H1 (cell line): Measurements from ENCODE around the gene ARHGAP15. TPM values are rescaled to one million over a fixed set of nuclear protein-coding genes. Genes with fewer than 3 reads are reported as not detected.

ENCODE experiments used
- CTCF ChIA-PET: fragments of 300-600 bp; sonication (Branson Sonifier 250); formaldehyde crosslinking; loops from one replicate; lab custom pipeline; 2021; ENCODE audit not compliant: partially characterized antibody; lab: Charles Lee
- POLR2A ChIA-PET: fragments of 300-600 bp; sonication (Branson Sonifier 250); formaldehyde crosslinking; loops from one replicate; lab custom pipeline; 2021; ENCODE audit warnings: inconsistent platforms; ENCODE audit not compliant: partially characterized antibody; lab: Charles Lee
- DNase-seq, 2 experiments: peaks; one replicate each; pipeline versions ENCODE4 v3.0.0 to v3.0.0-alpha.2; 2010 to 2022; ENCODE audit warnings: low spot score in 2 of 2, low read depth in 1 of 2, mixed read lengths in 1 of 2
- FAIRE-seq: peaks from 2 replicates; lab custom pipeline; 2011; peaks lifted over from hg19 to GRCh38; lab: Jason Lieb, UNC
- H2AFZ ChIP-seq: 2 replicates; pipeline ENCODE4 v1.8.1; 2012; ENCODE audit warnings: low read length, inconsistent platforms
- H2AK5ac ChIP-seq: 2 replicates; pipeline ENCODE4 v1.6.1; 2013; ENCODE audit warnings: low read depth, low read length
- H2BK120ac ChIP-seq: replicated peaks from 2 replicates; pipeline ENCODE3; 2013; ENCODE audit warnings: low read depth, low read length, inconsistent platforms
- H2BK12ac ChIP-seq: 2 replicates; pipeline ENCODE4 v1.6.1; 2013; ENCODE audit warnings: low read depth, low read length
- H2BK15ac ChIP-seq: 2 replicates; pipeline ENCODE4 v1.6.1; 2013; ENCODE audit warnings: low read length
- H2BK20ac ChIP-seq: 2 replicates; pipeline ENCODE4 v1.6.1; 2013; ENCODE audit warnings: low read length
- H2BK5ac ChIP-seq: 2 replicates; pipeline ENCODE4 v1.6.1; 2013; ENCODE audit warnings: low read depth, low read length
- H3K14ac ChIP-seq: 2 replicates; pipeline ENCODE4 v1.6.1; 2013; ENCODE audit warnings: inconsistent platforms; ENCODE audit not compliant: insufficient read length
- H3K18ac ChIP-seq: 2 replicates; pipeline ENCODE4 v1.6.1; 2013; ENCODE audit warnings: low read length; ENCODE audit errors: extremely low read depth
- H3K23ac ChIP-seq: 2 replicates; pipeline ENCODE4 v1.6.1; 2013; ENCODE audit warnings: inconsistent platforms; ENCODE audit not compliant: insufficient read length
- H3K23me2 ChIP-seq: 2 replicates; pipeline ENCODE4 v1.6.1; 2013; ENCODE audit warnings: low read depth, low read length
- H3K27ac ChIP-seq: 2 replicates; pipeline ENCODE4 v1.6.1; 2011; ENCODE audit warnings: low read depth, low read length, inconsistent platforms
- H3K27me3 ChIP-seq, 4 experiments: replicated peaks in 1 of 4; 1 replicate in 1 of 4; 2 replicates in 3 of 4; pipeline versions ENCODE4 v1.6.1 to v1.8.1; 2011 to 2013; ENCODE audit warnings: low read length in 3 of 4, mild to moderate bottlenecking in 3 of 4, inconsistent platforms in 2 of 4, mixed read lengths in 2 of 4, moderate library complexity in 1 of 4; ENCODE audit not compliant: control insufficient read depth in 3 of 4, insufficient read depth in 3 of 4; ENCODE audit errors: extremely low read depth in 1 of 4
- H3K36me3 ChIP-seq, 4 experiments: 2 replicates each; pipeline versions ENCODE4 v1.6.1 to v1.8.1; 2011 to 2013; ENCODE audit warnings: mild to moderate bottlenecking in 4 of 4, low read length in 3 of 4, moderate library complexity in 2 of 4, control low read depth in 1 of 4, inconsistent platforms in 1 of 4; ENCODE audit not compliant: insufficient read depth in 4 of 4, control insufficient read depth in 2 of 4
- H3K4ac ChIP-seq: replicated peaks from 2 replicates; pipeline ENCODE3; 2013; ENCODE audit warnings: low read length, low read depth, mixed read lengths, inconsistent platforms; ENCODE audit not compliant: insufficient read length
- H3K4me1 ChIP-seq, 4 experiments: replicated peaks in 1 of 4; 1 replicate in 1 of 4; 2 replicates in 3 of 4; pipeline versions ENCODE4 v1.6.1 to v1.8.1; 2011 to 2013; ENCODE audit warnings: low read length in 3 of 4, inconsistent platforms in 2 of 4, mixed read lengths in 1 of 4; ENCODE audit not compliant: insufficient read depth in 4 of 4, control insufficient read depth in 3 of 4
- H3K4me2 ChIP-seq, 2 experiments: 2 replicates each; pipeline versions ENCODE4 v1.6.1 to v1.8.1; 2011 to 2013; ENCODE audit warnings: low read depth in 2 of 2, low read length in 2 of 2, control low read depth in 1 of 2, inconsistent platforms in 1 of 2, mild to moderate bottlenecking in 1 of 2; ENCODE audit not compliant: insufficient read depth in 1 of 2
- H3K4me3 ChIP-seq, 4 experiments: fragments of 200-600, 300-600 bp in 1 of 4; sonication (generic), shearing (Covaris generic), sonication (Bioruptor Twin) in 1 of 4; 2 replicates each; pipeline versions ENCODE4 v1.5.1 to v1.8.1; 2011 to 2016; ENCODE audit warnings: low read length in 4 of 4, low read depth in 3 of 4, control low read depth in 2 of 4, inconsistent platforms in 2 of 4, mild to moderate bottlenecking in 2 of 4, mixed read lengths in 1 of 4, moderate library complexity in 1 of 4; ENCODE audit not compliant: insufficient read depth in 2 of 4; ENCODE audit errors: extremely low read depth in 1 of 4
- H3K56ac ChIP-seq: replicated peaks from 2 replicates; pipeline ENCODE3; 2013; ENCODE audit warnings: low read depth, mild to moderate bottlenecking, mixed read lengths, low read length, inconsistent platforms; ENCODE audit not compliant: insufficient read length
- H3K79me1 ChIP-seq: 2 replicates; pipeline ENCODE4 v1.6.1; 2013; ENCODE audit warnings: low read depth, low read length, control low read depth
- H3K79me2 ChIP-seq, 2 experiments: 2 replicates each; pipeline versions ENCODE4 v1.6.1 to v1.8.1; 2012 to 2013; ENCODE audit warnings: low read length in 2 of 2, mild to moderate bottlenecking in 2 of 2, inconsistent platforms in 1 of 2; ENCODE audit not compliant: insufficient read depth in 2 of 2, control insufficient read depth in 1 of 2
- H3K9ac ChIP-seq, 4 experiments: replicated peaks in 1 of 4; 1 replicate in 1 of 4; 2 replicates in 3 of 4; pipeline versions ENCODE4 v1.6.1 to v1.8.1; 2011 to 2013; ENCODE audit warnings: low read depth in 3 of 4, low read length in 3 of 4, control low read depth in 2 of 4, mild to moderate bottlenecking in 2 of 4, moderate library complexity in 2 of 4, inconsistent platforms in 1 of 4; ENCODE audit errors: extremely low read depth in 1 of 4
- H3K9me3 ChIP-seq, 2 experiments: 2 replicates each; pipeline versions ENCODE4 v1.6.1 to v1.8.1; 2012 to 2013; ENCODE audit warnings: mild to moderate bottlenecking in 2 of 2, moderate library complexity in 2 of 2, control low read depth in 1 of 2, inconsistent platforms in 1 of 2, low read depth in 1 of 2, low read length in 1 of 2, mixed read lengths in 1 of 2; ENCODE audit not compliant: insufficient read depth in 2 of 2
- H4K20me1 ChIP-seq, 2 experiments: replicated peaks in 1 of 2; 2 replicates each; pipeline versions ENCODE3 to v1.8.1; 2011 to 2013; ENCODE audit warnings: inconsistent platforms in 2 of 2, low read length in 2 of 2, mild to moderate bottlenecking in 1 of 2; ENCODE audit not compliant: insufficient read depth in 2 of 2, control insufficient read depth in 1 of 2
- H4K5ac ChIP-seq: 2 replicates; pipeline ENCODE4 v1.6.1; 2013; ENCODE audit warnings: low read length, low read depth, mixed read lengths, inconsistent platforms; ENCODE audit not compliant: insufficient read length
- H4K8ac ChIP-seq: 2 replicates; pipeline ENCODE4 v1.8.0; 2013; ENCODE audit warnings: mild to moderate bottlenecking, moderate library complexity, low read length, inconsistent platforms; ENCODE audit not compliant: insufficient read depth; ENCODE audit errors: extremely low read depth
- H4K91ac ChIP-seq: replicated peaks from 2 replicates; pipeline ENCODE3; 2013; ENCODE audit warnings: low read length, mixed read lengths, inconsistent platforms; ENCODE audit not compliant: insufficient read length
- ASH2L ChIP-seq: fragments of 200-600, 300-600 bp; sonication (generic); IDR thresholded peaks from one replicate; pipeline ENCODE4 v1.7.1; 2017; ENCODE audit warnings: low read length
- CBX8 ChIP-seq: fragments of 300-800, 300-1000 bp; sonication (generic); IDR thresholded peaks from 2 replicates; pipeline ENCODE4 v1.7.1; 2016; ENCODE audit warnings: low read depth, low read length, borderline replicate concordance
- JUN ChIP-seq: IDR thresholded peaks from 2 replicates; pipeline ENCODE4 v1.6.1; 2011; ENCODE audit warnings: low read depth, mild to moderate bottlenecking, improper control_type of control experiment, low read length
- MAFK ChIP-seq: IDR thresholded peaks from 2 replicates; pipeline ENCODE4 v1.6.1; 2012; ENCODE audit warnings: low read depth, mild to moderate bottlenecking, improper control_type of control experiment, low read length
- NANOG ChIP-seq: IDR thresholded peaks from 2 replicates; pipeline ENCODE4 v1.6.1; 2011; ENCODE audit warnings: low read length, low read depth, mild to moderate bottlenecking, inconsistent platforms; ENCODE audit not compliant: insufficient read depth, poor library complexity, severe bottlenecking
- PHF8 ChIP-seq: fragments of 200-600 bp; sonication (generic); conservative IDR thresholded peaks from 2 replicates; pipeline ENCODE4 v1.7.1; 2012; ENCODE audit warnings: low read depth, mild to moderate bottlenecking, inconsistent platforms, low read length, moderate library complexity
- RFX5 ChIP-seq: IDR thresholded peaks from 2 replicates; pipeline ENCODE4 v1.6.1; 2011; ENCODE audit warnings: low read depth, low read length, improper control_type of control experiment, borderline replicate concordance
- RNF2 ChIP-seq: fragments of 200-900, 300-1000 bp; sonication (generic); IDR thresholded peaks from 2 replicates; pipeline ENCODE4 v1.7.1; 2016; ENCODE audit warnings: borderline replicate concordance, low read depth, mild to moderate bottlenecking, antibody characterized with exemption, low read length; ENCODE audit not compliant: poor library complexity, severe bottlenecking; ENCODE audit errors: missing control alignments
- RXRA ChIP-seq: IDR thresholded peaks from 2 replicates; pipeline ENCODE4 v1.6.1; 2011; ENCODE audit warnings: low read depth, mild to moderate bottlenecking, low read length, moderate library complexity; ENCODE audit not compliant: insufficient read depth
- SIX5 ChIP-seq: IDR thresholded peaks from 2 replicates; pipeline ENCODE4 v1.6.1; 2011; ENCODE audit warnings: mild to moderate bottlenecking, low read depth, low read length
- SUZ12 ChIP-seq: fragments of 200-600 bp; sonication (generic); IDR thresholded peaks from 2 replicates; pipeline ENCODE4 v1.6.1; 2012; ENCODE audit warnings: mild to moderate bottlenecking, inconsistent platforms, low read length, moderate library complexity, mixed read lengths
- TEAD4 ChIP-seq: IDR thresholded peaks from 2 replicates; pipeline ENCODE4 v1.6.1; 2012; ENCODE audit warnings: low read depth, low read length, inconsistent platforms, mixed read lengths
- YY1 ChIP-seq: IDR thresholded peaks from 2 replicates; pipeline ENCODE4 v1.6.1; 2011; ENCODE audit warnings: low read depth, mild to moderate bottlenecking, low read length
- ZNF274 ChIP-seq: IDR thresholded peaks from 2 replicates; pipeline ENCODE4 v1.7.0; 2012; ENCODE audit warnings: low read length, borderline replicate concordance; ENCODE audit errors: extremely low read depth
- WGBS, 2 experiments: shearing (Covaris generic) in 1 of 2; methylation state at CpG; one replicate each; pipeline versions ENCODE4 v1.1.6 to v1.1.7; 2013 to 2015; ENCODE audit warnings: low lambda C conversion rate in 2 of 2, mixed read lengths in 2 of 2, inconsistent platforms in 1 of 2, low coverage in 1 of 2, missing lambda C conversion rate in 1 of 2; ENCODE audit not compliant: insufficient replicate concordance in 2 of 2, insufficient coverage in 1 of 2, insufficient read length in 1 of 2; ENCODE audit errors: extremely low coverage in 1 of 2, missing lambda C conversion rate in 1 of 2; 5-methylcytosine and 5-hydroxymethylcytosine counted together
- polyA plus RNA-seq, 7 experiments: library from polyadenylated mRNA; depleted of rRNA in 3 of 7; stranded (reverse) in 5 of 7; unstranded in 2 of 7; fragments of >200 nt in 5 of 7; fragments of 200-250 nt in 2 of 7; gene quantifications; 1 replicate in 5 of 7; 2 replicates in 1 of 7; 4 replicates in 1 of 7; pipeline versions ENCODE4 v1.2.1 to v1.2.3, GENCODE V29; 2011 to 2013; ENCODE audit warnings: missing spikeins in 2 of 7, mixed read lengths in 2 of 7
- total RNA-seq: library from RNA; stranded (reverse); fragmentation: NEBNext Ultra II Directional; extraction: Animal tissue kit (Norgen Biotek cat#: 25700); gene quantifications from 2 replicates; pipeline ENCODE4 v1.2.1, GENCODE V29; 2021

Gene ARHGAP15
- total and polyA plus RNA-seq, 2 of the 8 experiments (the other 6 are each of a cell fraction or from before 2014, with no cell fraction given): not detected

DNA sequence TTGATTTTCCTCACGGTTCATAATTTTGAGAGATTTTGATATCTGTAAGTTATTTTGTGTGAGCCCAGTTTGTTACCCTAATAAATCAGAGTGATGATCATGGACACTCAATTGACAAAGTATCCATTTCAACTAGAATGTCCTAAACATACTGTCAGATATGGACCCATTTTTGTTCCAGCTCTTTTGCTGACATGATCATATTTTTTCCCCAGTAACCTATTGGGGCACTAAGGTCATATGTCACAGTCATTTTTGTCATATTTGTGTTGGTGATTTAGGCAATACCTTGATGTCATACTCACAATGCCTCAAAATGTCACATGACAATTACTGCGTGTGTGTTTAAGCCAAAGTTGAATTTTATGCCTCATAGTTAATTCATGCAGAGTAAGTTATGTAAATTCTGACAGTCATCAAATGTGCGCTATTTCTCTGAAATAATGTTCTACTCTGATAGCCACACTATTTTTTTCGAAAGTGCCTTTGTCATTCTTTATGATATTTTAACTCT, 218.7 kb downstream of the ARHGAP15 start:
- no peak overlapping the region for H4K91ac ChIP-seq
- no peak overlapping the region for H2BK5ac ChIP-seq
- H3K27ac ChIP-seq: no peak overlapping the region
- no peaks in the 10 kb centered on the region for H4K20me1 ChIP-seq
- H2BK12ac ChIP-seq: no peak overlapping the region
- TF ChIP-seq NANOG: no peak
- no peak for TF ChIP-seq JUN
- TF ChIP-seq RNF2: no peak
- no peak for TF ChIP-seq YY1
- TF ChIP-seq CBX8: no peak
- no peak for TF ChIP-seq PHF8
- no peak for TF ChIP-seq RXRA
- TF ChIP-seq ZNF274: no peak
- no peak for TF ChIP-seq RFX5
- TF ChIP-seq TEAD4: no peak
- no peak for TF ChIP-seq SIX5
- no peak for TF ChIP-seq SUZ12
- no peak for TF ChIP-seq ASH2L
- no peak for TF ChIP-seq MAFK
- H3K9ac ChIP-seq: no peak overlapping the region
- no peak overlapping the region for H3K14ac ChIP-seq
- peaks cover 1 to 15% (median 8%) of the 10 kb centered on the region in 4 experiments; a peak in 5 of 7 replicates for H3K4me1 ChIP-seq
- H3K56ac ChIP-seq: no peak overlapping the region
- FAIRE-seq: no peak
- no peak overlapping the region for H2BK20ac ChIP-seq
- H4K5ac ChIP-seq: no peak overlapping the region
- H3K4me3 ChIP-seq: peak overlapping the region in 1 of 4 experiments; percentile 40; a peak in 1 of 8 replicates
- H2AK5ac ChIP-seq: no peak overlapping the region
- no peak overlapping the region for H3K23ac ChIP-seq
- ChIA-PET CTCF (interaction anchor here (1.3 kb wide), 1 partner anchor 64 kb away, joined by 5 read pairs; no protein-coding TSS in a partner anchor), POLR2A (no interaction called here)
- no peak overlapping the region for H2AFZ ChIP-seq
- H3K79me1 ChIP-seq: no peaks in the 10 kb centered on the region
- 89% methylated on average over 4 of the region's 4 CpGs; no CpG with 5 or more reads in 1 of the 2 experiments for WGBS, 2 experiments
- H2BK15ac ChIP-seq: no peak overlapping the region
- no peaks in the 10 kb centered on the region for H3K27me3 ChIP-seq
- H2BK120ac ChIP-seq: no peak overlapping the region
- H3K79me2 ChIP-seq: no peaks in the 10 kb centered on the region
- no peak overlapping the region for H3K18ac ChIP-seq
- H3K36me3 ChIP-seq: no peaks in the 10 kb centered on the region
- no peaks in the 10 kb centered on the region for H3K23me2 ChIP-seq
- no peak for DNase-seq
- H3K4ac ChIP-seq: no peak overlapping the region
- H4K8ac ChIP-seq: no peak overlapping the region
- no peaks in the 10 kb centered on the region for H3K9me3 ChIP-seq
- H3K4me2 ChIP-seq: peak overlapping the region in 1 of 2 experiments; percentile 32; a peak in 1 of 4 replicates
